Stimulated activated CD8-positive, alpha-beta memory T cell treated with anti-CD3 and anti-CD28 coated beads, Interleukin-4, amount 100 ng/mL, for 1 hour (primary cell): ENCODE data around the gene JUNB.
"Not testable (repeated sequence)": the region's sequence is repeated elsewhere in the genome, so short reads cannot be mapped to it uniquely, and the experiment has no call there.

ENCODE experiments used
- DNase-seq, 2 donors: peaks; one replicate each; pipeline ENCODE4 v3.0.0-alpha.2; 2020; ENCODE audit warnings: low read depth in 2 of 2, low spot score in 1 of 2

Gene JUNB

DNA sequence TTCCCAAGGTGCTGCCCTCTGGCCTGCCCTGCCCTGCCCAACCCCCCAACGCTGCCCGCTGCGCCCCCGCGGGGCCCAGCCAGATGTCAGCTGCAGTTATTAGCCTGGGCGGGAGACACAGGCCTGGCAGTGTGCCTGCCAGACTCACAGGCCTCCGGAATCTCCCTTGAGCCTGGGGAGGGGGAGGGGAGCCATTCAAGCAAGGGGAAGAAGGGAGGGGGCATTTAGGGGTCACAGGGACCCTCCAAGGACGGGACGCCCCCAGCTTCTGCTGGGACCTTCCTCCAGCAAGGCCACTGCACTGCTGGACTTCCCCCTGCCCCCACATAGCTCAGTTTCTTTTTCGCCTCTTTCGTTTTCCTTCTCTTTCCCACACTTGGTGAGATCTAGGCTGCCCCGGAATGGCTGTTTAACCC is 2.6 kb upstream of the JUNB start:
- DNase-seq: no peak

- DNase-seq: no peak
Observed at GRCh38 chr19:12789098-12789903, 2.0 kb upstream of the JUNB start.

DNA sequence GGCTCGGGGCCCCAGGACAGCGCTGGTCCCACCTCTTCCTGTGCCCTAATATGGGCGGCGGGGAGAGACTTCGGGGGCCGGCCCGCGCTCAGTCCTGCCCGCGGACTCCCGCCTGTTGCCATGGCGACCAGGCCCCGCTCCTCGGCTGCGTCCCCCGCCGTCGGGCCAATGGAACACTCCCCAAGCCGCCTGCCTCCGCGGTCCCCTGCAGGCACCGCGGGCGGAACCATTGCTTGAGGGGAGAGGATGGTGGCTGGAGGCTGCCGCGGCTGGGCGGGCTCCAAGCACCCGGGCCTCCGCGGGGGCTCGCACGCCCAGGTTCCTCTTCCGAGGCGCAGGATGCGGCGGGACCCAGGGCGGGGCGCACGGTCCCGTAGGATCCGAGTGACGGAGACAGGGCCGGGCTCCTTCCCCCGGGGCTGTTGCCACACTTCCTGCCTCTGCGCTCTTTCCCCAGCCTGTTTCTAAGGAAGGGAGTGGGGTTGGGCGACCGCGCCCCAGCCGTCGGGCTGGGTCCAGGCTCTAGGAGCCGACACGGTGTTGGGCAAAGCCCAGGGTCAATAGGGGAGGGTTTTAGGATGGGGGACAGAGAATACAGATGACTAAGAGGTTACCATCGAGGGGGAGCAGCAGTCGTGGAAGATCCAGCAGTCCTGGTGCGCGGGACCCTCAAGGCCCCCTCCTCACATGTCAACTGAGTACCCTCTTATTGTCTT is 1.2 kb upstream of the JUNB start:
- DNase-seq: peak; percentile 84

GRCh38 chr19:12790628-12791344 is 500 bp upstream of the JUNB start:
- DNase-seq: no peak

DNA sequence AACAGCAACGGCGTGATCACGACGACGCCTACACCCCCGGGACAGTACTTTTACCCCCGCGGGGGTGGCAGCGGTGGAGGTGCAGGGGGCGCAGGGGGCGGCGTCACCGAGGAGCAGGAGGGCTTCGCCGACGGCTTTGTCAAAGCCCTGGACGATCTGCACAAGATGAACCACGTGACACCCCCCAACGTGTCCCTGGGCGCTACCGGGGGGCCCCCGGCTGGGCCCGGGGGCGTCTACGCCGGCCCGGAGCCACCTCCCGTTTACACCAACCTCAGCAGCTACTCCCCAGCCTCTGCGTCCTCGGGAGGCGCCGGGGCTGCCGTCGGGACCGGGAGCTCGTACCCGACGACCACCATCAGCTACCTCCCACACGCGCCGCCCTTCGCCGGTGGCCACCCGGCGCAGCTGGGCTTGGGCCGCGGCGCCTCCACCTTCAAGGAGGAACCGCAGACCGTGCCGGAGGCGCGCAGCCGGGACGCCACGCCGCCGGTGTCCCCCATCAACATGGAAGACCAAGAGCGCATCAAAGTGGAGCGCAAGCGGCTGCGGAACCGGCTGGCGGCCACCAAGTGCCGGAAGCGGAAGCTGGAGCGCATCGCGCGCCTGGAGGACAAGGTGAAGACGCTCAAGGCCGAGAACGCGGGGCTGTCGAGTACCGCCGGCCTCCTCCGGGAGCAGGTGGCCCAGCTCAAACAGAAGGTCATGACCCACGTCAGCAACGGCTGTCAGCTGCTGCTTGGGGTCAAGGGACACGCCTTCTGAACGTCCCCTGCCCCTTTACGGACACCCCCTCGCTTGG is 966 bp downstream of the JUNB start:
- DNase-seq: peak in 1 of 2 donors; percentile 53

- no peak for DNase-seq
Observed at GRCh38 chr19:12792853-12793289, 1.6 kb downstream of the JUNB start.

GRCh38 chr19:12793290-12794195 is 2.3 kb downstream of the JUNB start:
- DNase-seq: peak; percentile 87 to 88

GRCh38 chr19:12794196-12794941 is 3.1 kb downstream of the JUNB start:
- DNase-seq: no peak

GRCh38 chr19:12794971-12795381 is 3.7 kb downstream of the JUNB start:
- DNase-seq: no peak

GRCh38 chr19:12796146-12797071 is 5.1 kb downstream of the JUNB start:
- no peak for DNase-seq

- DNase-seq: no peak
Observed at GRCh38 chr19:12797141-12797587, 5.9 kb downstream of the JUNB start.

DNA sequence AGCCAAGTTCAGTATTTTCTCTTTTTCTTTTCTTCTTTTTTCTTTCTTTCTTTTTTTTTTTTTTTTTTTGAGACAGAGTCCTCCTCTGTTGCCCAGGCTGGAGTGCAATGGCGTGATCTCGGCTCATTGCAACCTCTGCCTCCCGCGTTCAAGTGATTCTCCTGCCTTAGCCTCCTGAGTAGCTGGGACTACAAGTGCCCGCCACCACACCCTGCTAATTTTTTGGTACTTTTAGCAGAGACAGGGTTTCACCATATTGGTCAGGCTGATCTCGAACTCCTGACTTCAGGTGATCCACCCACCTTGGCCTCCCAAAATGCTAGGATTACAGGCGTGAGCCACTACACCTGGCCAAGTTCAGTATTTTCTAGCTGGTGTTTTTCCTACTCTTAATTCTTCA is 6.3 kb downstream of the JUNB start:
- not testable (repeated sequence) for DNase-seq

- no peak for DNase-seq
Observed at GRCh38 chr19:12799742-12800465, 8.6 kb downstream of the JUNB start.

DNA sequence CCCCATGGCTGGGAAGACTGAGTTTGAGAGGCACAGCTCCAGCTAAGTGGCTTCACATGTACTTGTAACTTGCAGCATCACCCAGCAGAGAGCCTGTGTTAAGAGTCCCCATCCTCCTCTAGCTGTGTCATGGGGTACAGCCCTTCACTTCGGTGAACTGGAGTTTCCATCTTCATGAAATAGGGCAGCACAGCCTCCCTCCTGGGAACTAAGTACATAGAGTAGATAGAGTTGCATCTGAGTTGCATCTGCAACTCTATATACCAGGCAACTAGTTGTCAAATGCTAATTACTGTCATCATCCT is 9.1 kb downstream of the JUNB start:
- DNase-seq: no peak

DNA sequence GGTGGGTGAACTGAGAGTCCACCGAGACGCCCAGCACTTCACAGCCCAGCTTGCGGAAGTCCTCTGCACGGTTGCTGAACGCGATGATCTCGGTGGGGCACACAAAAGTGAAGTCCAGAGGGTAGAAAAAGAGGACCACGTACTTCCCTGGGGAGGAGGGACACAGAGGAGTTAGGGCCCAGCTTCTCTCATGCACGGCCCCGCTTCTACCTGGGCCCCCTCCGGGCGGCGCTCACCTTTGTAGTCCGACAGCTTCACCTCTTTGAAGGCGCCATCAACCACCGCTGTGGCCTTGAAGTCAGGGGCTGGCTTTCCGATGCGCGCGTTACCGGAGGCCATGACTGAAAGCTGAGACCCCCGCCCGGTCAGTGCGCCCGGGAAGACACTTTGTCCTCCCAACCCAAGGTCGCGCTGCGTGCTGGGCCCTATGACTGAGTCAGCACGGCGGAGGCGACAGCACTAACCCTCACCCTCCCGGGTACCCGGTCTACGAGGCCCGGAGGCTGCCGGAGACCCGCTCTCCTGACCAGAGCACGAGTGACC is 9.7 kb downstream of the JUNB start:
- no peak for DNase-seq

DNA sequence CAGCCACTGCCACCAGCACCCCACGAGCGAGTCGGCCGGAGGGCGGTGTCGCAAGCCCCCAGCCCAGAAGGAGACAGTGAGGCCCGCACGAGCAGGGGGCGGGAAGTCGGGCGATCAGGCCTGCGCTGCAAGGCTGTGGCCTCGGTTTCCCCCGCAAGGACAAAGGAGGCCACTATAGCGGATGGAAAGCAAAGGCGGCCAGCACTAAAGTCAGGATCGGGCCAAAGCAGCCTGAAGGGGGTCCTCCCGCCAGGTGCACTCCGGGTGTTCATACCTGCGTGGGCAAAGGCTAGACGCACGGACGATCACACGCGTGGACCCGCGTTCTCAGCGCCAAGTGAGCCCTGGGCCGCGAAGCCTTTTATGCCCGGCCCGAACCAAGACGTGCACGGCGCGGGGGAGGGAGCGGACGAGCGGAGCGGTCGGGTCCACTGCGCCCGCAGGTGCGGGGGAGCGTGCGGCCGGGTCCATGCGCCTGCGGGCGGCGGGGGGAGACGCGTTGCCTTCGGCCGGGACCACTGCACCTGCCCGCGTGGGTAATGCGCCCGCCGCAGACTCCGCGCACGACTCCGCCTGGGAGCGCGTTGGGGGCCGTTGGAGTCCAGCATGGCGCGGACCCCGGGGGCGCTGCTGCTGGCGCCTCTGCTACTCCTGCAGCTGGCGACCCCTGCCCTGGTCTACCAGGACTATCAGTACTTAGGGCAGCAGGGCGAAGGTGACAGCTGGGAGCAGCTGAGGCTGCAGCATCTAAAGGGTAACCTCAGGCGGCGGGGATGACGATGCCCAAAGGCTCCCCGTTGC is 10.4 kb downstream of the JUNB start, which contains the start of the genes PRDX2 and THSD8:
PRDX2 (minus strand) TSS at position 335 of the 801 bp plus-strand sequence. CDS start 539 bp downstream, outside the sequence.
THSD8 (plus strand) TSS at position 604 of the 801 bp plus-strand sequence; CDS start at position 607, 3 bp downstream.
- DNase-seq: peak in 1 of 2 donors; percentile 52
